BLaER1 (cell line): Measurements from ENCODE around the gene PCDHGA9.

ENCODE experiments used
- H3K27ac ChIP-seq: shearing (Covaris generic); formaldehyde crosslinking; 2 replicates; pipeline ENCODE4 v1.8.1; 2022
- H3K27me3 ChIP-seq: shearing (Covaris generic); formaldehyde crosslinking; 2 replicates; pipeline ENCODE4 v1.8.1; 2022
- H3K36me3 ChIP-seq: shearing (Covaris generic); formaldehyde crosslinking; 2 replicates; pipeline ENCODE4 v1.8.1; 2022
- H3K4me1 ChIP-seq: shearing (Covaris generic); formaldehyde crosslinking; 2 replicates; pipeline ENCODE4 v1.8.1; 2022
- H3K4me2 ChIP-seq: shearing (Covaris generic); formaldehyde crosslinking; 2 replicates; pipeline ENCODE4 v1.8.1; 2022
- H3K4me3 ChIP-seq: shearing (Covaris generic); formaldehyde crosslinking; 2 replicates; pipeline ENCODE4 v1.8.1; 2022
- H3K9ac ChIP-seq: shearing (Covaris generic); formaldehyde crosslinking; 2 replicates; pipeline ENCODE4 v1.8.1; 2022
- H3K9me3 ChIP-seq: shearing (Covaris generic); formaldehyde crosslinking; 2 replicates; pipeline ENCODE4 v1.8.1; 2022
- H4K20me1 ChIP-seq: shearing (Covaris generic); formaldehyde crosslinking; 2 replicates; pipeline ENCODE4 v1.8.1; 2022
- Cebpa-rat ChIP-seq: shearing (Covaris generic); IDR thresholded peaks from 2 replicates; pipeline ENCODE4 v1.8.1; 2022

PCDHGA9 gene

GRCh38 chr5:141434006-141434405 is 31.4 kb downstream of the PCDHGA9 start:
- H3K4me1 ChIP-seq: no peaks in the 10 kb centered on the region
- no peaks in the 10 kb centered on the region for H4K20me1 ChIP-seq
- H3K4me2 ChIP-seq: no peak overlapping the region
- H3K36me3 ChIP-seq: no peaks in the 10 kb centered on the region
- H3K9ac ChIP-seq: no peak overlapping the region
- no peaks in the 10 kb centered on the region for H3K27me3 ChIP-seq
- H3K4me3 ChIP-seq: no peak overlapping the region
- peaks cover 60% of the 10 kb centered on the region for H3K9me3 ChIP-seq
- no peak for TF ChIP-seq Cebpa-rat
- no peak overlapping the region for H3K27ac ChIP-seq

GRCh38 chr5:141437221-141437620 is 34.6 kb downstream of the PCDHGA9 start:
- H3K4me3 ChIP-seq: no peak overlapping the region
- peaks cover 20% of the 10 kb centered on the region for H3K36me3 ChIP-seq
- no peaks in the 10 kb centered on the region for H4K20me1 ChIP-seq
- no peak overlapping the region for H3K9ac ChIP-seq
- H3K27me3 ChIP-seq: no peaks in the 10 kb centered on the region
- H3K4me2 ChIP-seq: no peak overlapping the region
- no peaks in the 10 kb centered on the region for H3K4me1 ChIP-seq
- peaks cover 74% of the 10 kb centered on the region for H3K9me3 ChIP-seq
- no peak for TF ChIP-seq Cebpa-rat
- no peak overlapping the region for H3K27ac ChIP-seq

GRCh38 chr5:141439411-141440141 is 37.0 kb downstream of the PCDHGA9 start:
- H3K27me3 ChIP-seq: no peaks in the 10 kb centered on the region
- H3K27ac ChIP-seq: no peak overlapping the region
- TF ChIP-seq Cebpa-rat: no peak
- H4K20me1 ChIP-seq: no peaks in the 10 kb centered on the region
- no peaks in the 10 kb centered on the region for H3K4me1 ChIP-seq
- H3K4me3 ChIP-seq: no peak overlapping the region
- no peak overlapping the region for H3K9ac ChIP-seq
- H3K36me3 ChIP-seq: peaks cover 20% of the 10 kb centered on the region
- no peak overlapping the region for H3K4me2 ChIP-seq
- H3K9me3 ChIP-seq: peaks cover 50% of the 10 kb centered on the region

- no peak overlapping the region for H3K9ac ChIP-seq
These were observed 37.8 kb downstream of the PCDHGA9 start for GRCh38 chr5:141440341-141440740.

GRCh38 chr5:141441571-141442170 is 39.1 kb downstream of the PCDHGA9 start:
- no peak overlapping the region for H3K4me2 ChIP-seq

More at GRCh38 chr5:141440341-141440740, 37.8 kb downstream of the PCDHGA9 start:
- peaks cover 50% of the 10 kb centered on the region for H3K9me3 ChIP-seq
- no peaks in the 10 kb centered on the region for H3K4me1 ChIP-seq
- H3K27me3 ChIP-seq: no peaks in the 10 kb centered on the region
- no peaks in the 10 kb centered on the region for H4K20me1 ChIP-seq
- no peak overlapping the region for H3K4me3 ChIP-seq
- H3K36me3 ChIP-seq: peaks cover 20% of the 10 kb centered on the region
- no peak overlapping the region for H3K4me2 ChIP-seq
- no peak for TF ChIP-seq Cebpa-rat
- no peak overlapping the region for H3K27ac ChIP-seq

More at GRCh38 chr5:141441571-141442170, 39.1 kb downstream of the PCDHGA9 start:
- Histone ChIP-seq H3K9ac (no peak overlapping the region), H3K4me3 (no peak overlapping the region), H3K27me3 (no peaks in the 10 kb centered on the region), H3K9me3 (peaks cover 40% of the 10 kb centered on the region), H3K4me1 (no peaks in the 10 kb centered on the region), H4K20me1 (no peaks in the 10 kb centered on the region), H3K27ac (no peak overlapping the region), H3K36me3 (peaks cover 20% of the 10 kb centered on the region)
- TF ChIP-seq Cebpa-rat: no peak
